ENCODE data around the gene MS4A2. TPM values are rescaled to one million over a fixed set of nuclear protein-coding genes. Genes with fewer than 3 reads are reported as not detected.

The MS4A2 gene
- total and polyA plus RNA-seq, 4 donors: 0.23 to 8.5 (median 0.63) TPM

- no peaks in the 10 kb centered on the region for H3K27me3 ChIP-seq (ENCODE audit: control insufficient read depth in 3 of 3, insufficient read depth in 3 of 3, low read length in 2 of 3)
- no peak overlapping the region for H3K4me3 ChIP-seq
- H3K27ac ChIP-seq (ENCODE audit: low read depth in 1 of 2, low read length in 1 of 2): no peak overlapping the region
- ATAC-seq (ENCODE audit: insufficient read depth, low FRiP score) (no peak), DNase-seq (no peak)
- H3K9ac ChIP-seq (ENCODE audit: insufficient read depth in 1 of 2, low read length in 2 of 2): no peak overlapping the region
- TF ChIP-seq CTCF (IDR thresholded peaks at IDR 0.05; ENCODE audit: control extremely low read depth, extremely low read depth): no peak
- H3K36me3 ChIP-seq (ENCODE audit: control insufficient read depth in 4 of 4, insufficient read depth in 4 of 4, low read length in 4 of 4): no peaks in the 10 kb centered on the region
- WGBS, 2 donors: 59 to 73% methylated on average over 11 of the region's 11 CpGs
- H3K4me1 ChIP-seq (ENCODE audit: control insufficient read depth in 5 of 5, insufficient read depth in 5 of 5, low read length in 5 of 5): peaks cover 0 to 1% (median 0%) of the 10 kb centered on the region in 5 donors
- no peaks in the 10 kb centered on the region for H3K9me3 ChIP-seq (ENCODE audit: control insufficient read depth in 4 of 4, insufficient read depth in 3 of 4, low read length in 3 of 4)
These were observed 36.5 kb downstream of the MS4A2 start for GRCh38 chr11:60124802-60125432.

DNA sequence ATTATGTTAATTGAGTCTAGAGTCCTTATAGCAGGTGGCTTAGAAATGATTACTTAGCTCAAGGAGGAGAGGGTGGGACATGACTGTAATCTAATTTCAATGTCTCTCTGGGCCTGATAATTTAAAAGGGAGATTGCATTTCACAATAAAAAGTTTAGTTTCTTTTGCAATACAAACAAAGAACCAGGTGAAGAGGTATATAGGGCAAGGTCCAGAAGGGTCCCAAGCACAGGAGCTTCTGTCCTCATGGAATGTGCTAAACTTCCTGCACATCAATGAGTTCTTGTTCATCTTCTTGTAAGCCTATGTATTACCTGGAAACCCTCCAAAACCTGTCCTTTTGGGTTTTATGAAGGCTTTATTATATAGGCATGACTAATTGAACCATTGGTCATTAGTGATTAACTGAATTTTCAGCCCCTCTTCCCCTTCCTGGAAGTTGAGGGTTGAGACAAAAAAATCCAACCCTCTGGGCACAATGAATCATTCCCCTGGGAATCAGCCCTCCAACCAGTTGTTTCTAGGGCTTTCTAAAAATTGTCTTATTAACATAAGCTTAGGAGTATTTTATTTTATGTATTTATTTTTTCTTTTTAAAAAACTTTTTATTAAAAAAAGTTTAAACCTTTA, 37.6 kb downstream of the MS4A2 start:
- TF ChIP-seq CTCF (IDR thresholded peaks at IDR 0.05; ENCODE audit: control extremely low read depth, extremely low read depth): no peak
- DNase-seq (no peak), ATAC-seq (ENCODE audit: insufficient read depth, low FRiP score) (no peak)
- H3K27me3 ChIP-seq (ENCODE audit: control insufficient read depth in 3 of 3, insufficient read depth in 3 of 3, low read length in 2 of 3): no peaks in the 10 kb centered on the region
- no peak overlapping the region for H3K4me3 ChIP-seq
- no peak overlapping the region for H3K27ac ChIP-seq (ENCODE audit: low read depth in 1 of 2, low read length in 1 of 2)
- H3K36me3 ChIP-seq (ENCODE audit: control insufficient read depth in 4 of 4, insufficient read depth in 4 of 4, low read length in 4 of 4): no peaks in the 10 kb centered on the region
- no peak overlapping the region for H3K9ac ChIP-seq (ENCODE audit: insufficient read depth in 1 of 2, low read length in 2 of 2)
- H3K4me1 ChIP-seq (ENCODE audit: control insufficient read depth in 5 of 5, insufficient read depth in 5 of 5, low read length in 5 of 5): peaks cover 0 to 1% (median 0%) of the 10 kb centered on the region in 5 donors
- no peaks in the 10 kb centered on the region for H3K9me3 ChIP-seq (ENCODE audit: control insufficient read depth in 4 of 4, insufficient read depth in 3 of 4, low read length in 3 of 4)

GRCh38 chr11:60127311-60127811, 38.9 kb downstream of the MS4A2 start:
- Histone ChIP-seq H3K36me3 (ENCODE audit: control insufficient read depth in 4 of 4, insufficient read depth in 4 of 4, low read length in 4 of 4) (no peaks in the 10 kb centered on the region), H3K27me3 (ENCODE audit: control insufficient read depth in 3 of 3, insufficient read depth in 3 of 3, low read length in 2 of 3) (no peaks in the 10 kb centered on the region), H3K9ac (ENCODE audit: insufficient read depth in 1 of 2, low read length in 2 of 2) (no peak overlapping the region), H3K27ac (ENCODE audit: low read depth in 1 of 2, low read length in 1 of 2) (no peak overlapping the region), H3K4me3 (no peak overlapping the region), H3K4me1 (ENCODE audit: control insufficient read depth in 5 of 5, insufficient read depth in 5 of 5, low read length in 5 of 5) (peaks cover 0 to 1% (median 0%) of the 10 kb centered on the region in 5 donors), H3K9me3 (ENCODE audit: control insufficient read depth in 4 of 4, insufficient read depth in 3 of 4, low read length in 3 of 4) (no peaks in the 10 kb centered on the region)
- 75% methylated on average over 3 of the region's 3 CpGs for WGBS, 2 donors
- no peak for TF ChIP-seq CTCF (IDR thresholded peaks at IDR 0.05; ENCODE audit: control extremely low read depth, extremely low read depth)
- ATAC-seq (ENCODE audit: insufficient read depth, low FRiP score): no peak
- DNase-seq: no peak
